Lung (tissue), 16 donors: ENCODE results near the gene TLR1. TPM values are rescaled to one million over a fixed set of nuclear protein-coding genes. Genes with fewer than 3 reads are reported as not detected.

Source experiments
- ATAC-seq: fragments of 200-7000 bp; cut with Tn5 transposase; one replicate; pipeline ENCODE4 v1.9.1; 2020; ENCODE audit warnings: moderate number of reproducible peaks; ENCODE audit not compliant: insufficient read depth, low FRiP score
- DNase-seq, 3 donors: peaks; one replicate each; pipeline ENCODE4 v3.0.0-alpha.2; 2013 to 2017
- H3K27ac ChIP-seq, 2 donors: one replicate each; pipeline ENCODE4 v1.5.1; 2013; ENCODE audit warnings: mild to moderate bottlenecking in 2 of 2, moderate library complexity in 2 of 2, control low read depth in 1 of 2, inconsistent platforms in 1 of 2, low read depth in 1 of 2, low read length in 1 of 2
- H3K27me3 ChIP-seq, 3 donors: one replicate each; pipeline ENCODE4 v1.5.1; 2013; ENCODE audit warnings: low read length in 2 of 3; ENCODE audit not compliant: control insufficient read depth in 3 of 3, insufficient read depth in 3 of 3
- H3K36me3 ChIP-seq, 4 donors: one replicate each; pipeline ENCODE4 v1.5.1; 2013; ENCODE audit warnings: low read length in 4 of 4, mild to moderate bottlenecking in 1 of 4, moderate library complexity in 1 of 4; ENCODE audit not compliant: control insufficient read depth in 4 of 4, insufficient read depth in 4 of 4
- H3K4me1 ChIP-seq, 5 donors: one replicate each; pipeline ENCODE4 v1.5.1; 2013; ENCODE audit warnings: low read length in 5 of 5, mild to moderate bottlenecking in 2 of 5, moderate library complexity in 1 of 5; ENCODE audit not compliant: control insufficient read depth in 5 of 5, insufficient read depth in 5 of 5
- H3K4me3 ChIP-seq: one replicate; pipeline ENCODE4 v1.5.1; 2013; ENCODE audit warnings: mild to moderate bottlenecking, control low read depth, moderate library complexity
- H3K9ac ChIP-seq, 2 donors: one replicate each; pipeline ENCODE4 v1.5.1; 2013; ENCODE audit warnings: low read length in 2 of 2, control low read depth in 1 of 2; ENCODE audit not compliant: insufficient read depth in 1 of 2
- H3K9me3 ChIP-seq, 4 donors: one replicate each; pipeline ENCODE4 v1.5.1; 2013; ENCODE audit warnings: low read length in 3 of 4, mild to moderate bottlenecking in 1 of 4, moderate library complexity in 1 of 4; ENCODE audit not compliant: control insufficient read depth in 4 of 4, insufficient read depth in 3 of 4
- WGBS, 2 donors: extraction: QIAGEN DNeasy Blood & Tissue Kit; methylation state at CpG; one replicate each; pipeline ENCODE4 v1.1.7; 2013; 5-methylcytosine and 5-hydroxymethylcytosine counted together
- long read RNA-seq, 5 donors: transcript quantifications; one replicate each; lab custom pipeline, GENCODE V29; 2026
- polyA plus RNA-seq, 2 donors: library from polyadenylated mRNA; stranded (reverse); fragments of 200-250 nt; gene quantifications; one replicate each; pipeline ENCODE4 v1.2.1, GENCODE V29; 2013
- total RNA-seq, 2 donors: library from RNA; depleted of rRNA in 1 of 2; stranded (reverse); fragments of >200 nt in 1 of 2; gene quantifications; one replicate each; pipeline ENCODE4 v1.2.1, GENCODE V29; 2014 to 2021
- TF ChIP-seq, protein P1 (sequence below): IDR thresholded peaks from 2 replicates; pipeline ENCODE4 v1.5.1; 2012; ENCODE audit warnings: mild to moderate bottlenecking; ENCODE audit errors: control extremely low read depth, extremely low read depth
- donor health status: control.
- donor health status: control.
- donor health status: Bipolar disorder and iron deficiency.
- donor health status: healthy.
- donor health status: DM: yes; HTN: yes; CAD: no.

The TLR1 gene, protein sequence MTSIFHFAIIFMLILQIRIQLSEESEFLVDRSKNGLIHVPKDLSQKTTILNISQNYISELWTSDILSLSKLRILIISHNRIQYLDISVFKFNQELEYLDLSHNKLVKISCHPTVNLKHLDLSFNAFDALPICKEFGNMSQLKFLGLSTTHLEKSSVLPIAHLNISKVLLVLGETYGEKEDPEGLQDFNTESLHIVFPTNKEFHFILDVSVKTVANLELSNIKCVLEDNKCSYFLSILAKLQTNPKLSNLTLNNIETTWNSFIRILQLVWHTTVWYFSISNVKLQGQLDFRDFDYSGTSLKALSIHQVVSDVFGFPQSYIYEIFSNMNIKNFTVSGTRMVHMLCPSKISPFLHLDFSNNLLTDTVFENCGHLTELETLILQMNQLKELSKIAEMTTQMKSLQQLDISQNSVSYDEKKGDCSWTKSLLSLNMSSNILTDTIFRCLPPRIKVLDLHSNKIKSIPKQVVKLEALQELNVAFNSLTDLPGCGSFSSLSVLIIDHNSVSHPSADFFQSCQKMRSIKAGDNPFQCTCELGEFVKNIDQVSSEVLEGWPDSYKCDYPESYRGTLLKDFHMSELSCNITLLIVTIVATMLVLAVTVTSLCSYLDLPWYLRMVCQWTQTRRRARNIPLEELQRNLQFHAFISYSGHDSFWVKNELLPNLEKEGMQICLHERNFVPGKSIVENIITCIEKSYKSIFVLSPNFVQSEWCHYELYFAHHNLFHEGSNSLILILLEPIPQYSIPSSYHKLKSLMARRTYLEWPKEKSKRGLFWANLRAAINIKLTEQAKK
- total RNA-seq, result 10 to 100 TPM; 24.1 to 26.6 TPM
- 10 to 100 TPM in 1 of 2 donors, 1 to 10 TPM in 1; 2.4 to 31.4 TPM for polyA plus RNA-seq
- long read RNA-seq, donor 1, result 0 reads
- long read RNA-seq, donor 2, partial matches to known transcripts, result 0 of 1 reads
- long read RNA-seq, donor 2, other reads (novel, unspliced or antisense), result 0 of 1 reads
- long read RNA-seq, donor 3, result 0 reads
- long read RNA-seq, donor 4, result 0 reads
- long read RNA-seq, donor 5, result 0 reads

DNA sequence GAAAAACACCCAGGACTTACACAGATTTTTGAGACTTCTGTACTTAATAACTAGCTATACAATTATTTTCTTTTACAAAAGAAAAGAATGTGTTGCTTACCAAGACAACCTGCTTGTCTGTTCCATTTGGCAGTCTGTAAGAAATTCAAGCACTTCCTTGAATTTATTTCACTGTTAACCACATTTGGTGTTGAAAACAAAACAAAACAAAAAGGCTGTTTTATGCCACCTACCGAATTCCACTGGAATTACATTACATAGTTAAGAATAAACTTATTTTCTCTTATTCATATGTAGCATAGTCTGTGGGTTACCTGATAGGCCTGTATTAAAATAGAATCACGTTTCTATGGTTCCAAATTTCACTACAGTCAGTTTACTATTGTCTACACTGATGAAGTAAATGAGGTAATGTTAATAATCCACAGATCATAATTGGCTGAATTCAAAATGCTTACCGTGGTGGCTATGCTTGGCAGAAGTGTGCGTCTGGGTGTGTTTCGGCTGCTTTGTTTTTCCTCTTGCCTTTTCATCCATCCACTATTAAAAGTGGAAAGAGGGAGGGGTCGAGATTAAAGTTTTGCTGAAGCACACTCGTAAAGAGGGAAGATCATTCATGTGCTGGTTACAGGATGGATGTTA, at the start of gene TLR1:
Gene TLR1 (minus strand): TSS at position 138 of the 642 bp plus-strand sequence. CDS start 5,960 bp downstream, outside the sequence.
- peaks cover 0 to 5% (median 0%) of the 10 kb centered on the region in 5 donors for H3K4me1 ChIP-seq
- TF ChIP-seq, protein P1, sequence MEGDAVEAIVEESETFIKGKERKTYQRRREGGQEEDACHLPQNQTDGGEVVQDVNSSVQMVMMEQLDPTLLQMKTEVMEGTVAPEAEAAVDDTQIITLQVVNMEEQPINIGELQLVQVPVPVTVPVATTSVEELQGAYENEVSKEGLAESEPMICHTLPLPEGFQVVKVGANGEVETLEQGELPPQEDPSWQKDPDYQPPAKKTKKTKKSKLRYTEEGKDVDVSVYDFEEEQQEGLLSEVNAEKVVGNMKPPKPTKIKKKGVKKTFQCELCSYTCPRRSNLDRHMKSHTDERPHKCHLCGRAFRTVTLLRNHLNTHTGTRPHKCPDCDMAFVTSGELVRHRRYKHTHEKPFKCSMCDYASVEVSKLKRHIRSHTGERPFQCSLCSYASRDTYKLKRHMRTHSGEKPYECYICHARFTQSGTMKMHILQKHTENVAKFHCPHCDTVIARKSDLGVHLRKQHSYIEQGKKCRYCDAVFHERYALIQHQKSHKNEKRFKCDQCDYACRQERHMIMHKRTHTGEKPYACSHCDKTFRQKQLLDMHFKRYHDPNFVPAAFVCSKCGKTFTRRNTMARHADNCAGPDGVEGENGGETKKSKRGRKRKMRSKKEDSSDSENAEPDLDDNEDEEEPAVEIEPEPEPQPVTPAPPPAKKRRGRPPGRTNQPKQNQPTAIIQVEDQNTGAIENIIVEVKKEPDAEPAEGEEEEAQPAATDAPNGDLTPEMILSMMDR, result peak; percentile 66
- ATAC-seq (peak; percentile 66), DNase-seq (peak in 2 of 3 donors; percentile 72 to 85)
- peaks cover 0 to 2% (median 0%) of the 10 kb centered on the region in 4 donors for H3K9me3 ChIP-seq
- peak within 1 kb of the TSS in 1 of 2 donors; percentile 4 for H3K9ac ChIP-seq
- peak within 1 kb of the TSS; percentile 33 to 67 for H3K27ac ChIP-seq
- H3K36me3 ChIP-seq, result peaks cover 0 to 3% (median under 1%) of the 10 kb centered on the region in 4 donors
- no peaks in the 10 kb centered on the region for H3K27me3 ChIP-seq
- WGBS, 2 donors, result 28 to 31% methylated on average over 7 of the region's 7 CpGs
- peak within 1 kb of the TSS; percentile 16 for H3K4me3 ChIP-seq

GRCh38 chr4:38846015-38846414, 41.4 kb upstream of the TLR1 start:
- ATAC-seq (no peak), DNase-seq (no peak)
- no peak overlapping the region for H3K9ac ChIP-seq
- TF ChIP-seq, protein P1, result no peak
- H3K9me3 ChIP-seq, result no peaks in the 10 kb centered on the region
- no peaks in the 10 kb centered on the region for H3K4me1 ChIP-seq
- no peak overlapping the region for H3K4me3 ChIP-seq
- 75 to 96% methylated on average over 3 of the region's 3 CpGs for WGBS, 2 donors
- H3K36me3 ChIP-seq, result peaks cover 0 to 2% (median 0%) of the 10 kb centered on the region in 4 donors
- no peaks in the 10 kb centered on the region for H3K27me3 ChIP-seq
- H3K27ac ChIP-seq, result no peak overlapping the region

DNA sequence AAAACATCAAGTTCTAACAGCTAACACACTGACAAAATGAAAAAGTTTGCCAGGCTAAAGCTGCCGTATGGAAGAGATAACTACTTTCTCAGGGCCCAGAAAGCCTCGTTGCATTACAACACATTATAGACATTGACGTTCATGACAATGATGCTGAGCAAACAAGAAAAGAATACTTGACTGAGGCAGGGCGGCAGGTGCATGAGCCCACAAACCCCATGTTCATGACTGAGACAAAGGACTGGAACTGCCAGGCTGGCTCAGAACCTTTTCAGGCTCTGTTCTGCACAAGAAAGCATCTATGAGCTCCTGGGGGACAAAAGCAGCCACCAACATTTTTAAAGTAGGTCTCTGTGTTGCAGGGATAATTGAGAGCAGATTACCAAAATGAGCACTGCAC, 38.4 kb upstream of the TLR1 start:
- no peaks in the 10 kb centered on the region for H3K9me3 ChIP-seq
- no peak for DNase-seq
- H3K36me3 ChIP-seq, result peaks cover 0 to 2% (median 0%) of the 10 kb centered on the region in 4 donors
- TF ChIP-seq, protein P1, result no peak
- no peak overlapping the region for H3K9ac ChIP-seq
- H3K27me3 ChIP-seq, result no peaks in the 10 kb centered on the region
- WGBS, 2 donors, result 76 to 85% methylated on average over 4 of the region's 4 CpGs
- no peak for ATAC-seq
- H3K27ac ChIP-seq, result no peak overlapping the region
- H3K4me3 ChIP-seq, result no peak overlapping the region
- H3K4me1 ChIP-seq, result no peaks in the 10 kb centered on the region
